ENCODE data around the gene CBL.

Gene CBL

DNA sequence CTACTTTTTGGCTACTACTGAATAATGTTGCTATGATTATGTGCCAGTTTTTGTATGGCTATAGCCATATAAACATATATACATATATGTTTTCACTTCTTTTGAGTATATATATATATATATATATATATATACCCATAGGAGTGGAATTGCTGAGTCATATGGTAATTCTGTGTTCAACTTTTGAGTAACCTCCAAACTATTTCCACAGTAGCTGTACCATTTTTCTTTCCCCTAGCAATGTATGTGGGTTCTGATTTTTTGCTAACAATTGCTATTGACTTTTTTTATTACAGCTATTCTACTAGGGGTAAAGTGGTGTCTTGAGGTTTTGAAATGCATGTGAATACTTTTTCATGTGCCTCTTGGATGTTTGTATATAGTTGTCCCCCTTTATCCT is 30.4 kb downstream of the CBL start (continued):
- TF ChIP-seq, protein P1, sequence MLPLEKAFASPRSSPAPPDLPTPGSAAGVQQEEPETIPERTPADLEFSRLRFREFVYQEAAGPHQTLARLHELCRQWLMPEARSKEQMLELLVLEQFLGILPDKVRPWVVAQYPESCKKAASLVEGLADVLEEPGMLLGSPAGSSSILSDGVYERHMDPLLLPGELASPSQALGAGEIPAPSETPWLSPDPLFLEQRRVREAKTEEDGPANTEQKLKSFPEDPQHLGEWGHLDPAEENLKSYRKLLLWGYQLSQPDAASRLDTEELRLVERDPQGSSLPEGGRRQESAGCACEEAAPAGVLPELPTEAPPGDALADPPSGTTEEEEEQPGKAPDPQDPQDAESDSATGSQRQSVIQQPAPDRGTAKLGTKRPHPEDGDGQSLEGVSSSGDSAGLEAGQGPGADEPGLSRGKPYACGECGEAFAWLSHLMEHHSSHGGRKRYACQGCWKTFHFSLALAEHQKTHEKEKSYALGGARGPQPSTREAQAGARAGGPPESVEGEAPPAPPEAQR (tag by site-specific recombination; IDR thresholded peaks at IDR 0.05), result no peak

DNA sequence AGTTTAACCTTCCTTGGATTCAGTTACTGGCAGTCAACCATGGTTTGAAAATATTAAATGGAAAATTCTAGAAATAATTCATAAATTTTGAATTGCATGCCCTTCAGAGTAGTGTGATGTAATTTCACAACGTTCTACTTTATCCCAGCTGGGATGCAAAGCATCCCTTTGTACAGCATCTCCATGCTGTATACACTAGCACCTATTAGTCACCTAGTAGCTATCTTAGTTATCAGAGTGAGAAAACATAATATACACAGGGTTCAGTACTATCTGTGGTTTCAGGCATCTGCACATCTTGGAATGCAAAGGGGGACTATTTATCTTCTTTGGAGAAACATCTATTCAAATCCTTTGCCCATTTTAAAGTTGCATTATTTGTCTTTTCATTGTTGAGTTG is 30.8 kb downstream of the CBL start:
- ChIA-PET CTCF (interaction anchor here (1.0 to 1.2 kb wide), 2 partner anchors 39 to 128 kb away, joined by 3 read pairs; no protein-coding TSS in a partner anchor), POLR2A (no interaction called here)
- TF ChIP-seq, protein P2, sequence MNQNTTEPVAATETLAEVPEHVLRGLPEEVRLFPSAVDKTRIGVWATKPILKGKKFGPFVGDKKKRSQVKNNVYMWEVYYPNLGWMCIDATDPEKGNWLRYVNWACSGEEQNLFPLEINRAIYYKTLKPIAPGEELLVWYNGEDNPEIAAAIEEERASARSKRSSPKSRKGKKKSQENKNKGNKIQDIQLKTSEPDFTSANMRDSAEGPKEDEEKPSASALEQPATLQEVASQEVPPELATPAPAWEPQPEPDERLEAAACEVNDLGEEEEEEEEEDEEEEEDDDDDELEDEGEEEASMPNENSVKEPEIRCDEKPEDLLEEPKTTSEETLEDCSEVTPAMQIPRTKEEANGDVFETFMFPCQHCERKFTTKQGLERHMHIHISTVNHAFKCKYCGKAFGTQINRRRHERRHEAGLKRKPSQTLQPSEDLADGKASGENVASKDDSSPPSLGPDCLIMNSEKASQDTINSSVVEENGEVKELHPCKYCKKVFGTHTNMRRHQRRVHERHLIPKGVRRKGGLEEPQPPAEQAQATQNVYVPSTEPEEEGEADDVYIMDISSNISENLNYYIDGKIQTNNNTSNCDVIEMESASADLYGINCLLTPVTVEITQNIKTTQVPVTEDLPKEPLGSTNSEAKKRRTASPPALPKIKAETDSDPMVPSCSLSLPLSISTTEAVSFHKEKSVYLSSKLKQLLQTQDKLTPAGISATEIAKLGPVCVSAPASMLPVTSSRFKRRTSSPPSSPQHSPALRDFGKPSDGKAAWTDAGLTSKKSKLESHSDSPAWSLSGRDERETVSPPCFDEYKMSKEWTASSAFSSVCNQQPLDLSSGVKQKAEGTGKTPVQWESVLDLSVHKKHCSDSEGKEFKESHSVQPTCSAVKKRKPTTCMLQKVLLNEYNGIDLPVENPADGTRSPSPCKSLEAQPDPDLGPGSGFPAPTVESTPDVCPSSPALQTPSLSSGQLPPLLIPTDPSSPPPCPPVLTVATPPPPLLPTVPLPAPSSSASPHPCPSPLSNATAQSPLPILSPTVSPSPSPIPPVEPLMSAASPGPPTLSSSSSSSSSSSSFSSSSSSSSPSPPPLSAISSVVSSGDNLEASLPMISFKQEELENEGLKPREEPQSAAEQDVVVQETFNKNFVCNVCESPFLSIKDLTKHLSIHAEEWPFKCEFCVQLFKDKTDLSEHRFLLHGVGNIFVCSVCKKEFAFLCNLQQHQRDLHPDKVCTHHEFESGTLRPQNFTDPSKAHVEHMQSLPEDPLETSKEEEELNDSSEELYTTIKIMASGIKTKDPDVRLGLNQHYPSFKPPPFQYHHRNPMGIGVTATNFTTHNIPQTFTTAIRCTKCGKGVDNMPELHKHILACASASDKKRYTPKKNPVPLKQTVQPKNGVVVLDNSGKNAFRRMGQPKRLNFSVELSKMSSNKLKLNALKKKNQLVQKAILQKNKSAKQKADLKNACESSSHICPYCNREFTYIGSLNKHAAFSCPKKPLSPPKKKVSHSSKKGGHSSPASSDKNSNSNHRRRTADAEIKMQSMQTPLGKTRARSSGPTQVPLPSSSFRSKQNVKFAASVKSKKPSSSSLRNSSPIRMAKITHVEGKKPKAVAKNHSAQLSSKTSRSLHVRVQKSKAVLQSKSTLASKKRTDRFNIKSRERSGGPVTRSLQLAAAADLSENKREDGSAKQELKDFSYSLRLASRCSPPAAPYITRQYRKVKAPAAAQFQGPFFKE (tag by site-specific recombination; IDR thresholded peaks at IDR 0.05; ENCODE audit: borderline replicate concordance), result no peak
- TF ChIP-seq ZNF114 (tag by site-specific recombination; IDR thresholded peaks at IDR 0.05) (no peak), ZNF514 (tag by site-specific recombination; IDR thresholded peaks at IDR 0.05) (no peak), ZNF629 (tag by site-specific recombination; IDR thresholded peaks at IDR 0.05) (no peak), ZNF529 (tag by site-specific recombination; IDR thresholded peaks at IDR 0.05; ENCODE audit: insufficient replicate concordance) (no peak), PRDM1 (tag by site-specific recombination; IDR thresholded peaks at IDR 0.05) (no peak), ZBTB1 (tag by site-specific recombination; IDR thresholded peaks at IDR 0.05) (no peak), ZSCAN30 (tag by site-specific recombination; IDR thresholded peaks at IDR 0.05) (no peak), ZNF791 (tag by site-specific recombination; IDR thresholded peaks at IDR 0.05) (no peak), SCRT1 (tag by site-specific recombination; IDR thresholded peaks at IDR 0.05; ENCODE audit: borderline replicate concordance) (no peak), ZBTB20 (tag by site-specific recombination; IDR thresholded peaks at IDR 0.05) (no peak), GLI2 (tag by site-specific recombination; IDR thresholded peaks at IDR 0.05; ENCODE audit: borderline replicate concordance, low read depth) (no peak), ZNF394 (tag by site-specific recombination; IDR thresholded peaks at IDR 0.05; ENCODE audit: borderline replicate concordance) (no peak)
- TF ChIP-seq, protein P3, sequence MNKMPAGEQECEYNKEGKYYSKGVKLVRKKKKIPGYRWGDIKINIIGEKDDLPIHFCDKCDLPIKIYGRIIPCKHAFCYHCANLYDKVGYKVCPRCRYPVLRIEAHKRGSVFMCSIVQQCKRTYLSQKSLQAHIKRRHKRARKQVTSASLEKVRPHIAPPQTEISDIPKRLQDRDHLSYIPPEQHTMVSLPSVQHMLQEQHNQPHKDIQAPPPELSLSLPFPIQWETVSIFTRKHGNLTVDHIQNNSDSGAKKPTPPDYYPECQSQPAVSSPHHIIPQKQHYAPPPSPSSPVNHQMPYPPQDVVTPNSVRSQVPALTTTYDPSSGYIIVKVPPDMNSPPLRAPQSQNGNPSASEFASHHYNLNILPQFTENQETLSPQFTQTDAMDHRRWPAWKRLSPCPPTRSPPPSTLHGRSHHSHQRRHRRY (tag by site-specific recombination; IDR thresholded peaks at IDR 0.05), result no peak
- TF ChIP-seq, protein P4, sequence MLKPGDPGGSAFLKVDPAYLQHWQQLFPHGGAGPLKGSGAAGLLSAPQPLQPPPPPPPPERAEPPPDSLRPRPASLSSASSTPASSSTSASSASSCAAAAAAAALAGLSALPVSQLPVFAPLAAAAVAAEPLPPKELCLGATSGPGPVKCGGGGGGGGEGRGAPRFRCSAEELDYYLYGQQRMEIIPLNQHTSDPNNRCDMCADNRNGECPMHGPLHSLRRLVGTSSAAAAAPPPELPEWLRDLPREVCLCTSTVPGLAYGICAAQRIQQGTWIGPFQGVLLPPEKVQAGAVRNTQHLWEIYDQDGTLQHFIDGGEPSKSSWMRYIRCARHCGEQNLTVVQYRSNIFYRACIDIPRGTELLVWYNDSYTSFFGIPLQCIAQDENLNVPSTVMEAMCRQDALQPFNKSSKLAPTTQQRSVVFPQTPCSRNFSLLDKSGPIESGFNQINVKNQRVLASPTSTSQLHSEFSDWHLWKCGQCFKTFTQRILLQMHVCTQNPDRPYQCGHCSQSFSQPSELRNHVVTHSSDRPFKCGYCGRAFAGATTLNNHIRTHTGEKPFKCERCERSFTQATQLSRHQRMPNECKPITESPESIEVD (tag by site-specific recombination; IDR thresholded peaks at IDR 0.05), result no peak
- TF ChIP-seq, protein P5, sequence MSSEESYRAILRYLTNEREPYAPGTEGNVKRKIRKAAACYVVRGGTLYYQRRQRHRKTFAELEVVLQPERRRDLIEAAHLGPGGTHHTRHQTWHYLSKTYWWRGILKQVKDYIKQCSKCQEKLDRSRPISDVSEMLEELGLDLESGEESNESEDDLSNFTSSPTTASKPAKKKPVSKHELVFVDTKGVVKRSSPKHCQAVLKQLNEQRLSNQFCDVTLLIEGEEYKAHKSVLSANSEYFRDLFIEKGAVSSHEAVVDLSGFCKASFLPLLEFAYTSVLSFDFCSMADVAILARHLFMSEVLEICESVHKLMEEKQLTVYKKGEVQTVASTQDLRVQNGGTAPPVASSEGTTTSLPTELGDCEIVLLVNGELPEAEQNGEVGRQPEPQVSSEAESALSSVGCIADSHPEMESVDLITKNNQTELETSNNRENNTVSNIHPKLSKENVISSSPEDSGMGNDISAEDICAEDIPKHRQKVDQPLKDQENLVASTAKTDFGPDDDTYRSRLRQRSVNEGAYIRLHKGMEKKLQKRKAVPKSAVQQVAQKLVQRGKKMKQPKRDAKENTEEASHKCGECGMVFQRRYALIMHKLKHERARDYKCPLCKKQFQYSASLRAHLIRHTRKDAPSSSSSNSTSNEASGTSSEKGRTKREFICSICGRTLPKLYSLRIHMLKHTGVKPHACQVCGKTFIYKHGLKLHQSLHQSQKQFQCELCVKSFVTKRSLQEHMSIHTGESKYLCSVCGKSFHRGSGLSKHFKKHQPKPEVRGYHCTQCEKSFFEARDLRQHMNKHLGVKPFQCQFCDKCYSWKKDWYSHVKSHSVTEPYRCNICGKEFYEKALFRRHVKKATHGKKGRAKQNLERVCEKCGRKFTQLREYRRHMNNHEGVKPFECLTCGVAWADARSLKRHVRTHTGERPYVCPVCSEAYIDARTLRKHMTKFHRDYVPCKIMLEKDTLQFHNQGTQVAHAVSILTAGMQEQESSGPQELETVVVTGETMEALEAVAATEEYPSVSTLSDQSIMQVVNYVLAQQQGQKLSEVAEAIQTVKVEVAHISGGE (tag by site-specific recombination; conservative IDR thresholded peaks at IDR 0.05; ENCODE audit: low read depth), result no peak
- TF ChIP-seq, protein P1 (tag by site-specific recombination; IDR thresholded peaks at IDR 0.05), result no peak
- no peak overlapping the region for H3K27ac ChIP-seq (ENCODE audit: extremely low read depth, low read depth, low read length)
- H3K36me3 ChIP-seq (ENCODE audit: control insufficient read depth in 2 of 2, insufficient read depth in 1 of 2, low read length in 2 of 2), result peaks cover 3 to 6% of the 10 kb centered on the region in 2 experiments; a peak in 2 of 3 replicates
- H3K4me3 ChIP-seq (ENCODE audit: low read depth, low read length), result no peak overlapping the region
- H3K9me3 ChIP-seq (ENCODE audit: control insufficient read depth, insufficient read depth, low read depth, low read length), result no peaks in the 10 kb centered on the region
- no peaks in the 10 kb centered on the region for H3K4me1 ChIP-seq (ENCODE audit: control insufficient read depth, insufficient read depth, low read length)
